Upper lobe of left lung (tissue), 6 donors: ENCODE data around the gene FMN2. TPM values are rescaled to one million over a fixed set of nuclear protein-coding genes. Genes with fewer than 3 reads are reported as not detected.

ENCODE experiments used
- ATAC-seq, 2 donors: fragments of 200-7000 bp; cut with Tn5 transposase; one replicate each; pipeline ENCODE4 v1.9.1; 2022; ENCODE audit warnings: mild to moderate bottlenecking in 2 of 2, moderate library complexity in 2 of 2; ENCODE audit not compliant: low FRiP score in 2 of 2
- DNase-seq, 2 donors: peaks; one replicate each; pipeline ENCODE4 v3.0.0-alpha.2; 2019 to 2020
- H3K27ac ChIP-seq, 4 donors: fragments of 200-600 bp; sonication (generic); one replicate each; pipeline ENCODE4 v1.5.1; 2016 to 2019
- H3K27me3 ChIP-seq, 4 donors: fragments of 200-600 bp; sonication (generic); one replicate each; pipeline ENCODE4 v1.5.1; 2017 to 2019
- H3K36me3 ChIP-seq, 4 donors: fragments of 200-600 bp; sonication (generic); one replicate each; pipeline ENCODE4 v1.5.1; 2016 to 2019
- H3K4me1 ChIP-seq, 4 donors: fragments of 200-600 bp; sonication (generic); one replicate each; pipeline ENCODE4 v1.5.1; 2018 to 2019
- H3K4me3 ChIP-seq, 4 donors: fragments of 200-600 bp; sonication (generic); one replicate each; pipeline ENCODE4 v1.5.1; 2017 to 2019; ENCODE audit warnings: mild to moderate bottlenecking in 2 of 4, moderate library complexity in 1 of 4
- H3K9me3 ChIP-seq, 4 donors: fragments of 200-600 bp; sonication (generic); one replicate each; pipeline ENCODE4 v1.5.1; 2018 to 2019
- CTCF ChIP-seq, 6 experiments: fragments of 450-650 bp in 4 of 6; fragments of 200-600 bp in 2 of 6; sonication (generic) in 2 of 6; IDR thresholded peaks; one replicate each; pipeline ENCODE4 v1.5.1; 2016 to 2019; ENCODE audit warnings: antibody characterized with exemption in 6 of 6
- EP300 ChIP-seq, 4 donors: sonication (generic); formaldehyde crosslinking; IDR thresholded peaks; one replicate each; pipeline ENCODE4 v1.5.1; 2017; ENCODE audit warnings: antibody characterized with exemption in 4 of 4, control low read depth in 2 of 4
- POLR2A ChIP-seq, 4 donors: fragments of 450-650 bp; IDR thresholded peaks; one replicate each; pipeline ENCODE4 v1.5.1; 2016 to 2017; ENCODE audit warnings: antibody characterized with exemption in 4 of 4, mild to moderate bottlenecking in 2 of 4
- POLR2AphosphoS5 ChIP-seq, 2 donors: sonication (generic); formaldehyde crosslinking; IDR thresholded peaks; one replicate each; pipeline ENCODE4 v1.5.1; 2017; ENCODE audit warnings: antibody characterized with exemption in 2 of 2
- WGBS, 2 donors: methylation state at CpG; one replicate each; pipeline ENCODE4 v1.1.5; 2017 to 2018; 5-methylcytosine and 5-hydroxymethylcytosine counted together
- total RNA-seq, 6 donors: library from RNA; depleted of rRNA in 4 of 6; stranded (reverse); fragments of >200 nt in 4 of 6; gene quantifications; one replicate each; pipeline versions ENCODE4 v1.1.0 to v1.2.1, GENCODE V29; 2016 to 2021
- donor health status: DM: no; HTN: no; CAD: no; lungs with moderate emphysema.
- donor health status: DM: no; HTN: yes; CAD: no; lungs with severe emphysema.

FMN2 gene
- total RNA-seq, 6 donors from 2014 or later, result 0.06 to 1.0 (median 0.54) TPM; not detected in 1

GRCh38 chr1:240464099-240464498 is 372.4 kb downstream of the FMN2 start:
- Histone ChIP-seq H3K4me1 (no peaks in the 10 kb centered on the region), H3K27ac (no peak overlapping the region), H3K4me3 (no peak overlapping the region), H3K27me3 (no peaks in the 10 kb centered on the region), H3K36me3 (no peaks in the 10 kb centered on the region), H3K9me3 (no peaks in the 10 kb centered on the region)
- no peak for DNase-seq
- TF ChIP-seq EP300 (IDR thresholded peaks at IDR 0.05) (no peak), POLR2AphosphoS5 (IDR thresholded peaks at IDR 0.05) (no peak), POLR2A (IDR thresholded peaks at IDR 0.05) (no peak), CTCF (IDR thresholded peaks at IDR 0.05) (no peak)
- WGBS, 2 donors, result 79 to 82% methylated on average over 2 of the region's 2 CpGs
- no peak for ATAC-seq

- no peak for ATAC-seq
These were observed 373.9 kb downstream of the FMN2 start for GRCh38 chr1:240465531-240465940.

GRCh38 chr1:240466509-240466908 is 374.8 kb downstream of the FMN2 start:
- no peaks in the 10 kb centered on the region for H3K36me3 ChIP-seq
- no peaks in the 10 kb centered on the region for H3K27me3 ChIP-seq
- no peaks in the 10 kb centered on the region for H3K9me3 ChIP-seq
- DNase-seq (no peak), ATAC-seq (no peak)
- H3K27ac ChIP-seq, result no peak overlapping the region
- no peaks in the 10 kb centered on the region for H3K4me1 ChIP-seq
- WGBS, 2 donors, result 86 to 90% methylated on average over 4 of the region's 4 CpGs
- no peak overlapping the region for H3K4me3 ChIP-seq
- TF ChIP-seq CTCF (IDR thresholded peaks at IDR 0.05) (no peak), POLR2A (IDR thresholded peaks at IDR 0.05) (no peak)

More at GRCh38 chr1:240465531-240465940, 373.9 kb downstream of the FMN2 start:
- DNase-seq, result no peak
- 34 to 36% methylated on average over 6 of the region's 6 CpGs for WGBS, 2 donors
- Histone ChIP-seq H3K4me3 (no peak overlapping the region), H3K36me3 (no peaks in the 10 kb centered on the region), H3K9me3 (no peaks in the 10 kb centered on the region), H3K27ac (no peak overlapping the region), H3K4me1 (no peaks in the 10 kb centered on the region), H3K27me3 (no peaks in the 10 kb centered on the region)
- no peak for TF ChIP-seq POLR2A (IDR thresholded peaks at IDR 0.05)
- TF ChIP-seq CTCF (IDR thresholded peaks at IDR 0.05), result no peak
- TF ChIP-seq POLR2AphosphoS5 (IDR thresholded peaks at IDR 0.05), result no peak
- TF ChIP-seq EP300 (IDR thresholded peaks at IDR 0.05), result no peak

GRCh38 chr1:240467895-240468294 is 376.2 kb downstream of the FMN2 start:
- TF ChIP-seq POLR2AphosphoS5 (IDR thresholded peaks at IDR 0.05), result no peak
- no peak for TF ChIP-seq EP300 (IDR thresholded peaks at IDR 0.05)
- TF ChIP-seq POLR2A (IDR thresholded peaks at IDR 0.05), result no peak
- TF ChIP-seq CTCF (IDR thresholded peaks at IDR 0.05), result no peak
- Histone ChIP-seq H3K4me1 (no peaks in the 10 kb centered on the region), H3K9me3 (no peaks in the 10 kb centered on the region), H3K27me3 (no peaks in the 10 kb centered on the region), H3K27ac (no peak overlapping the region), H3K4me3 (no peak overlapping the region), H3K36me3 (no peaks in the 10 kb centered on the region)
- no peak for ATAC-seq
- DNase-seq, result no peak

- WGBS, 2 donors, result 70% methylated on average over 7 of the region's 7 CpGs
- H3K27me3 ChIP-seq, result no peaks in the 10 kb centered on the region
- ATAC-seq, result no peak
These were observed 377.0 kb downstream of the FMN2 start for GRCh38 chr1:240468656-240469055.

More at GRCh38 chr1:240468656-240469055, 377.0 kb downstream of the FMN2 start:
- no peak overlapping the region for H3K4me3 ChIP-seq
- H3K4me1 ChIP-seq, result no peaks in the 10 kb centered on the region
- H3K36me3 ChIP-seq, result no peaks in the 10 kb centered on the region
- no peak overlapping the region for H3K27ac ChIP-seq
- no peaks in the 10 kb centered on the region for H3K9me3 ChIP-seq
- no peak for DNase-seq
- TF ChIP-seq POLR2AphosphoS5 (IDR thresholded peaks at IDR 0.05) (no peak), POLR2A (IDR thresholded peaks at IDR 0.05) (no peak)
